ENCODE measurements around the gene MXRA7.

MXRA7 gene

DNA sequence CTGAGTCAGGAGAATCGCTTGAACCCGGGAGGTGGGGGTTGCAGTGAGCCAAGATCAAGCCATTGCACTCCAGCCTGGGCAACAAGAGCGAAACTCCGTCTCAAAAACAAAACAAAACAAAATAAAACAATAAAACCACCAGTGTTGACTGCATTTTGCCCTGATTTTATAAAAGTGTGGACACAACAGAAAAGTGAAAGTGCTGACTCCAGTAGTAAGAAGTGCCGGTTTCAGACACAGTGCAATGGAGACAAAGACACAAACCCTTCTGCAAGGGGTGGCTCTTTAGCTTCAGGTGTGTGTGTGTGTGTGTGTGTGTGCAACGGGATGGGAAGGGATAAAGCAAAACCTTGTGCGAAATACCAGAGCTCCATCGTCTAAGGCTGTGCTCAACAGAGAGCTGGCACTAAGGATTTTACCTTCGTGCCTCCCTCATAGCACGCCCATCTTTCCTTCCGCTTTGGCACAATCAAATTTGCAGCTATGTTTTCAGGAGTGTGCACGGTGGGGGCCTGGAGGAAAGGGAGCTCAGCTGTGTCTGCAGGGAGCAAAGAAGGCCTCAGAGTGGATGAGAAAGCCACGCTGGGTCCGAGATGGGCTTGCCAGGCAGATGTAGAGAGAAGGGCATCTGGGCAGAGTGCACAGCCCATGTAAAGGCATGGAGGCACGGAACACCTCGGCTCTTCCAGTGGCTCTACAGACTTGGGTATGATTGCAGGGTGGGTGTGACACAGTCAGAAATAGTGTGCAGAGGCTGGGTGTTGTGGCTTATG, 15.5 kb downstream of the MXRA7 start:
- no peak for DNase-seq

DNA sequence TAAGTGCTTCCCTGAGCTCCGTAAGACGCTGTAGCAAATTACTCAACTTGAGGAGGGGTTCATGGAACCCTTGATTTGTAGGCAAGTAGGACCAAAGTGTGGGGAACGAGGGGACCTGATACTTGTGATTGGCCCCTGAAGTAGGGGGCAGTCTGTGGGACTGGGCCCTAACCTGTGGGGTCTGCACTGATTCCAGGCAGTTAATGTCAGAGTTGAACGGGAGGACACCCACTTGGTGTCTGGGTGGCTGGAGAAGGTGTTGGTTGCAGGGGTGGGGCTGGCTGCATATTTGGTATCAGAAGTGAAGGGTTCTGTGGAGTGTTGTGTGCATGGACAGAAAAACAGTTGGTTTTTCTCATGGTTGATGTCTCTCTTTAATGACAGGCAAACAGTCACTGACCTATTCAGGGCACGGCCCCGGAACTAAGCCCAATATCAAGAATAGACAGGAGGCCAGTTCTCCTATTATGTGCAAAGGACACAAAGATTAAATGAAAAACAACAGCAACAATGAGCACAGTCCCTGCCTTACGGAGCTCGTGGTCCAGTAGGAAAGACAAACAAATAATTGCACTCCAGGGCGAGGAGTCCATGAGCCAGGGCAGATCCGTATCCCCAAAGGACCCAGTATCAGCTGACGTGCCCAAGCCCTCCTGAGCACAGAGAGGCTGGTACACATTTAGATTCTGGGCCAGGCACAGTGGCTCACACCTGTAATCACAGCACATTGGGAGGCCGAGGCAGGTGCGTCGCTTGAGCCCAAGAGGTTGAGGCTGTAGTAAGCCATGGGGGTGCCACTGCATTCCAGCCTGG, 19.2 kb downstream of the MXRA7 start:
- no peak for DNase-seq

DNA sequence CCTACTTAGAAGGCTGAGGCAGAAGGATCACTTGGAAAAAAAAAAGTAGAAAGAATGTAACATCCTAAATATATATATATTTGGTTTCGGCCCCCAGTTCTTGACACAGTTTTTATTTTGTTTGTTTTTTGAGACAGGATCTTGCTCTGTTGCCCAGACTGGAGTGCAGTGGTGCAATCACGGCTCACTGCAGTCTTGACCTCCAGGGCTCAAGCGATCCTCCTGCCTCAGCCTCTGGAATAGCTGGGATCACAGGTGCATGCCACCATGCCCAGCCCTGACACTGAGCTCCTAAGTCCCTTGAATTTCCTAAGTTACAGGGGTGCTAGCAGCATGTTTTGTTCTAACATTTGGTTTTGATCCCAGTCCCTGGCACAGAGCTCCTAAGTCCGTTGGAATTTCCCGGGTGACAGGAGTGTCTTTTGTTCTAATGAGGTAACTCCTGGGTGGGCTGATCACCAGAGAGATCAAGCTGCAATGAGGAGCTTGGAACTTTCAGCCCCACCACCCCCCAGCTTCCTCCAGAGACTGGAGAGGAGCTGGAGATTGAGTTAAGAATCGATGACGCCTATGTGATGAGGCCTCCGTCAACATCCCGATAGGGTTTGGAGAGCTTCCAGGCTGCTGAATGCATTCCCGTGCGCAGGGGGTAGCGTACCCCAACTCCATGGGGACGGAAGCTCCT, 20.0 kb downstream of the MXRA7 start:
- no peak for DNase-seq

DNA sequence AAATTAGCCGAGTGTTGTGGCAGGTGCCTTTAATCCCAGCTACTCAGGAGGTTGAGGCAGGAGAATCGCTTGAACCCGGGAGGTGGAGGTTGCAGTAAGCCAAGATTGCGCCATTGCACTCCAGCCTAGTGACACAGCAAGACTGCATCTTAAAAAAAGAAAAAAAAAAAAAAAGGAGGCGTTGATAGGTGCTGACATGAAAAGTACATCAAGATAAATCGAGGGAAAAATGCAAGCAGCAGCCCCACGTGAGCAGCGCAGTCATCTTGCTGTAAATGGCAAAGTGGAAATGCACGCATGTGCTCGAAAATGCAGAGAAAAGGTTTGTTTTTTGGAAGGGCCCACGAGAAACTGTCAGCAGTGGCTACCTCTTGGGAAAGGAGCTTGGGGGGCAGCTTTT, 20.9 kb downstream of the MXRA7 start:
- no peak for DNase-seq

DNA sequence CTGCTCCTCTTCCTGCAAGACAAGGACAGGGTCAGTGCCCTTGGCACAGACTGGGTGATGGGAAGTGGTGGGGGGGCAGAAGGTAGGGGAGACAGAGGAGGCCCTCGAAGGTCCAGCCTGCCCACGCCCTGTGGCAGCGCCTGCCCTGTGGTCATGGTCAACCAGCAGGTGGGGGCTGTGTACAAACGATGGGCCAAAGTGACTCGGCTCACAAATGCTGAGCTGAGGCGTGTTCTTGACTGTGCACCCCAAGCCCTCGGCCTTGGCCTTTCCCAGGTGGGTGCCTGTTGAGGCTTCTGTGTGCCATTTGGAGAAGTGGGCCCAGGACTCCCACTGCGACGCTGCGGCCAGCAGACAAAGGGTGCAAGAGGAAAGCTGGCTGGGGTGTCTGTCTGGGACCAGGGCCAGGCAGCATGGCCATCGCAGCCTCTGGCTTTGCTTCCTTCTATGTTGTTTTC, 22.6 kb downstream of the MXRA7 start:
- DNase-seq, result no peak

DNA sequence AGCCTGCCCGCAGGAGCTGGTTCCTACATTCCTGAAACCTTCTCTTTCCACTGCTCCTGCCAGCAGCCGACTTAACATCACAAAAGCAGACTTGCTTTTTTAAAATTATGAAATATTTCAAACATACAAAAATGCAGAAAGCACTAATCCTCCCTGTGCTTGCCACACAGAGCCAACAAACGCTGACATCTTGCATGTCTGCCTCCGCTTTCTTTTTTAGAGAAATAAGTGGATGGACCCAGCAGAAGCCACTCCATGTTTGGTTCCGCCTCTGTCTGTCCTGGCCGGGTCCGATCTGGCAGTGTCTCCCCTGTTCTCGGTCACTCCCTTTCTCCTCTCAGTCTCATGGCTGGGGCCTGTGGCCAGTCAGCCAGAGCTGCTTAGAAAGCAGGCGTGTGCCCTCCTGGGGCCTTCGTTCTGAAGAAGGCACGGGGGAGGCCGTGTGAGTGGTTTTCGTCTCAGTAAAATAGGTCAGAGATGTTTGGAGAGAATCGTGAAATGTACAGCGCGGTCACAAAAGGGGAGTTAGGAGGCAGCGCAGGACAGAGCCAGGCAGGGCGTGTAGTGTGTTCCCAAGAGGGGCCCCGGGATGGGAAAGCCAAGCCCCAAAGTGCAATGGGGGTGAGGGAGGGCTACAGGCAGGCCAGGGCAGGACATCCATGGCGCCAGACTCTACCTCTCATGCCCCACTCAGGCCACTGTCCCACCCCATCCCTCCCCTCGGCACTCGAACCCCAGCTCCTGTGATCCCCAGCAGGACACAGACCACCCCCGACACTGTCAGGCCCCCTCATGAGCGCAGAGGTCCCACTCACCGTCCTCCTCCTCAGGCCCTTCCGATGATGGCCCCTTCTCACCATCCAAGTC, 23.2 kb downstream of the MXRA7 start:
- DNase-seq, result no peak

DNA sequence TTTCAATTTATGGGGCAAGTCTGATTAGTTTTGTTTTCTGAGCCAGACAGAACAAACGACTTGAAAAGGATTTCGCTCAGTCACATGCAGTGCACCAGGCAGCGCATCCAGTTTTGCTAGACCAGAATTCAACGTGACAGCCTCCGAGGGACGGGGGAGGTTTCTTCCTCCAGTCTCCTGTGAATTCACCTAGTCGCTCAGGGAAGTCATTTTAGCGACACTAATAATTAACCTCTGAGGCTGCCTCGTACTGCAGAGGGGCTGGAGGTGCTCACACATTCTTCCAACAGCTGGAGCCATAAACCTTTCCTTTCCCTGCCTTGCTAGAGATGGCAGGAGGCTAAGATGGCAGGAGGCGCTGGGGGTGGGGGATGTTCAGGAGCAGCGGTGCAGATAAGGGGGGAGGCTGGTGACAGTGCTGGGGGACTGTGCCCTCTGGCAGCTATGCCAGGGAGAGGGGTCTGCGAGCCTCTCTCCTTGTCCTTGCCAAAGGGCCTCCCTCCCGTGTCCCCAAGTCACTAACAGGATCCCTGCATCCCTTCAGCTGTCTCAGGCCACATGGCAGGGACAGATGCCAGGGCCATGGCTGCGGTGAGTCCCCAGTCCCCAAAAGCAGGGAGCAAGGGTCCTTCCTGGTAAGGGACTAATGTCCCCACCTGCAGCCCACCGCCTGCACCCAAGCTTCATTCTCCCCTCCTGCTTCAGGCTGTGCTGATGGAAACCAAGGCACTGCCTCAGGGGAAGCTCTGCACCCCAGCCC, 24.0 kb downstream of the MXRA7 start:
- no peak for DNase-seq

DNA sequence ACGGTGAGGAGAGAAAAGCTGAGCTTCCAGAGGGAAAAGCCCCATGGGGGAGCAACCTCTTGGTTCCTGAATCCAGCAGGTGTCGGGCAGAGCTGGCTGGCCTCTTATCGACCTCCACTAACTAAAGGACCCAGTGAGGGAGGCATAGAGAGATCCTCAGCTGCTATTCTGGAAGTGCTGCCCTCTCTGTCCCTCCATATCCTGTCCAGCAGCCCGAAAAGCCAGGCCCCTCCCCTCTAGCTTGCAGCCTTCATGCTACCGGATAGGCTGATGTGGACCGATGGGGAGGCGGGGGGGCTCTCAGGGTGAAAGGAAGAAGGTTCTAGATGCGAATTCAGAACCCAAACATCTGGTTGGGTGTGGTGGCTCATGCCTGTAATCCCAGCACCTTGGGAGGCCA, 24.9 kb downstream of the MXRA7 start:
- DNase-seq, result no peak

DNA sequence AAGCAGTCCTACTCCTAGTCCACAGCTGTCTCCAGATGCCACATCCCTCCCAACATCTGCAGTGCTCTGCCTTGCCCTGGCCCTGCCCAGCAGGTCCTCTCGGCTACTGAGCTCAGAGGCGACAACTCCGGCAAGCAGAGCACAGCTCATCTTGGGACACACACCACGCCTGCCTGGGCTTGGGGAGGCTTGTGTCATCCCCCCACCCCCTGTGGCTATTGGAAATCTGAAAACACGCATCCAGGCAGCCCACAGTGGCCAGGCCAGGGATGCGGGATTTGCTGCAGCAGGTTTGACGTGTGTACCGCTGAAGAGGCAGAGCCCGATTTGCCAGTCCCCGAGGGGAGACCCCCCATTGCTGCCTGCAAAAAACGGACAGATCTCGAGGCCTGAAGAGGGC, 25.4 kb downstream of the MXRA7 start:
- no peak for DNase-seq

DNA sequence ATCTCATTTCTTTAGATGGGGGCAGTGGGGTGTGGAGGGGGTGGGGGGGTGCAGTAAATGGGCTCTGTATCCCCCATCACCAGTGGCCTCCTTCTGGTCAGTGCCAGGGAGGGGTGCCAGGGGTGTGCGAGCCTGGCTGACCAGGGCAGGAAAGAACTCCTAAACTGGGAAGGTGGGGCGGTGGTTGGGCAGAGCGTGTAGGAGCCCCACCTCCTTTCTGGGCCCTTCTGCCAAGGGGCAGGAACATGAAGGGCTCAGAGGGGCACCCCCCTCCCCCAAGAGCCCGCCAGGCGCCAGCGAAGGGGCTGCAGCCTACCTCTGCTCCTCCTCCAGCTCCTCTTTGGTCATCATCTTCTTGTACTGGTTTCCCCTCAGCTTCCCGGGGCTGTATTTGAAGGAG, 26.0 kb downstream of the MXRA7 start:
- no peak for DNase-seq

DNA sequence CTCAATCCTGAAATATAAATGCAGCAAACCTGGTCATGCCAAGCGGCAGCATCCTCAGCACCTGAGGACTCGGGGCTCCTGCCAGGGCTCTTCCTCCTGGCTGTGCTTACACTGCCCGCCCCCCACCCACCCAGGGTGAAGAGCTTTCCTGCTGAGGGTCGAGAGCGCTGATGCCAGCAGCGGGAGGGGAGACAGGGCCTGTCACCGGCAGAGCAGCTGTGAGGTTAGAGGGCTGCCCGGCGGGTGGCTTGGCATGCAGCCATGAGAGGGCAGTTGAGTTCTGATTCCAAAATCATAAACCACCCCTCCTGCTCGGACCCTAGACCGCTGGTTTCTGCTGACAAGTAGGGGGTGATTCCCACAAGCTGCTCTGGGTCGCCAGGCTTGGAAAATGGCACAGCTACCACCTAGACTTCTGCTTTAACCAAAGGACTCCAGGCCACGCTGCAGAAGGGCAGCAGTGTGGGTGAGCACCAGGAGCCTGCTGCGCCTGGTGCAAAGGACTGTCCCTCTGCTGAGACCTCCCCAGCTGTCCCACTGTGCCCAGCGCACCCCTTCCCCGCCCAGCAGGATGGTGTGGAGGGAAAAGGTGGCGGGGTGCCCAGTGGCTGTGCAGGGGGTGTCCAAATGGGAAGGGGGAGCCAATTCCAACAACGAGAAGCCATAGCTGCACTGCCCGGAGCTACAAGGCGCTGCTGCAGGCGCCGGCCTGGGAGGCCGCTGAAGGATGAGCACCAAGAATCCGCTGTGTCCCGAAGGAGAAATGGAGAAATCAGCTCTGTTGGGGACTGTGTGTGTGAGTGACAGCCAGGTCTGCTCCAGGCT, 26.6 kb downstream of the MXRA7 start:
- DNase-seq, result no peak

DNA sequence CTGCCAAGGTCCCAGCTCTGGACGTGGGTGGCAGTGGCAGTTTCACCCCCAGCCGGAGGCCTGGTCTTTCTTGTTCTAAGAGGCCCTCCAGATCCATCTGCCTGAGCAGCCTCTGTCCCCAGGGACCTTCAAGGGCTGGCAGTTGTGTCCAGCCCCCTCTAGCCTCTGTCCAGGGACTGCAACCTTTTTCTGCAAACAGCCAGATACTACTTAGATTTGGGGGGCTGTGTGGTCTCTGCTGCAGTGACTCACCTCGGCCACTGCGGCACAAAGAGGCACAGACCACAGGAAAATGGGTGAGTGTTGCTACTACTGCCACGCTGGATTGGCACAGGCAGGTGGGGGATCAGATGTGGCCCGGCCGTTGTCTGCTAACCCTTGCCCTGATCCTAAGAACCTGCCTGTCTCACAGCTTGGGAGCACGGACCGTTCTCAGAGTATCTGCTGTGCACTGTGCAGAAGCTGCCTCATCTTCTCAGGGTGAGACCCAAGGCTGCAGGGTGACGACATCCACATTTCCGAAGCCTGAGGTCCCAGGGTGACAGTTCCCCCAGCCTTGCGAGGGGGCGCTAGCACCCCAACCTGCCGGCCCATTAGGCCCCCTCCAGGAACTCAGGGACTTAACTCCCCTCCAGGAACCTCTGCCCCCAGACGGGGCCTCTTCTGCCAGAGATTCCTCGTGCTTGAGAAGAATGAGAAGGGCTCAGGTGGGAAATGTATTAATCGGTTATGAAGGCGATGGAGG, 27.6 kb downstream of the MXRA7 start:
- DNase-seq, result no peak

DNA sequence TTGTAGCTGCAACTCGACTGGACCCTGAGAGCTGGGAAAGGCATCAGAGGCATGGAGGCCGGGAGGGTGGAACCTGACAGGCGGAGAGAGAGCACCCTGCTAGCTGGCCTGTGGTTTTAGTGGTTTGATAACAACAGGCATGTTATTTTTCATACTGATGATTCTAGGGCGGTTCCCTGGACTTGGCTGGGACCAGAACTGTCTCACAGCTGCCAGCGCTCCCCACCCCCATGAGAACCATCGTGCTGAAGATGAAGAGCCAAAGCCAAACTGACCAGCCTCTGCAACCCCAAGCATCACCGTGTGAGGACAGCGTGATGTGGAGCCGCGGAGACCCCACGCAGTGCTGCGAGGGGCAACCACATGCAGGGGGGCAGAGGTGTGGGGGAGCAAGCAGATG, 28.5 kb downstream of the MXRA7 start:
- no peak for DNase-seq

DNA sequence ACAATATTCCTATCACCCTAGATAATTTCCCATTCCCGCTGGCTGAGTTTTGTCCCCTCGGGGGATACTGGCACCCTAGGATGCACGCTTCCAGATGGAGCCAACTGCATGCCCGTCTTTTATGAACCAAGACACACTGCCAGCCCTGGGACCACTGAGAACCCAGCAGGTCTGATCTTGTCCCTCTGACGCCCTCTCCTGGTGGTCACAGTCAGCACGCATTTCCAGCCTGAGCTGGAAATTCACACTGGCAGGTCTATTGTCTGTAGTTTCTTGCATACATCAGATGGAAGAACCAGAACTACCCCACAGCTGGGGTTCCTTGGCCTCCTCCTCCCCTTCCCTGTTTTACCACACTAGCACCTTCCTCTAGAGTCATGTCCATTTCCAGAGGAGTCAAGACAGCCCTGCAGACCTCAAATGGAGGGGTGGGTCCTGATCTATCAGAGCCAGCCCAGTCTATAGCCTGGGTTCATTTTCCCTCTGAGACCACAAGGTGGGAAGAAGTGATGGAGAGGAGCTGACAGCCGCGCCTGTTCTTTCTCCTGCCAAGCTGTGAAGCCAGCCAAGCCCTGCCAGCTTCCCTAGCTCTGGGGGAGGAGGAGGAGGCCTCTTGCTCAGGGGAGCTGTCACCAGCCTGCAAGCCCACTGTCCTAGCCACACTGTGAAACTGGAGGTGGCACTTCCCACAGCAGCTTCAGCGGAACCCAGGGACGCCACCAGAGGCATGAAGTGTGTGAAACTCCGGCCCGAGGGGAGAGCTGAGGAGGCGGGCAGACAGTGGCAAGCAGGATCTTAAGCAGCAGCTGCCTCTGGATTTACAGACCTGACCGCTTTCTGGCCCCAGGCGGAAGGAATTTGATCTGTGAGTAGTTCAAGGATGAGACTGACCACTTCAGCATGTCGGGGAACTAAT, 29.3 kb downstream of the MXRA7 start:
- peak; percentile 63 for DNase-seq

DNA sequence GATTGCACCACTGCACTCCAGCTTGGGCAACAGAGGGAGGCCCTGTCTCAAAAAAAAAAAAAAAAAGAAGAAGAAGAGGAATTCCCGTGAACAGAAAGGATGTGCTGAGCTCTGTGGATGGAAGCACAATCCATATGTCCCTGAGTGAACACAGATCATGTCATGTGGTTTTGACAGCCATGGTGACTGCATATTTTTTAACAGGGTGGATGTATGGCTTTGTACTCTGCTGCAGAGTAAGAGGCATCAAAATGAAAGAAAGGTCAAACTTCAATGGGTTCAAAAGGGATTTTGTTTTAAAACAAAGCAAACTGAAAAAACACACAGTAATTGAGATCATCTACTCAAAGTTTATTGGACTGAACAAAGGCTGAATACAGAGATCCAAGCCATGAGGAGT, 31.5 kb downstream of the MXRA7 start:
- DNase-seq, result no peak

DNA sequence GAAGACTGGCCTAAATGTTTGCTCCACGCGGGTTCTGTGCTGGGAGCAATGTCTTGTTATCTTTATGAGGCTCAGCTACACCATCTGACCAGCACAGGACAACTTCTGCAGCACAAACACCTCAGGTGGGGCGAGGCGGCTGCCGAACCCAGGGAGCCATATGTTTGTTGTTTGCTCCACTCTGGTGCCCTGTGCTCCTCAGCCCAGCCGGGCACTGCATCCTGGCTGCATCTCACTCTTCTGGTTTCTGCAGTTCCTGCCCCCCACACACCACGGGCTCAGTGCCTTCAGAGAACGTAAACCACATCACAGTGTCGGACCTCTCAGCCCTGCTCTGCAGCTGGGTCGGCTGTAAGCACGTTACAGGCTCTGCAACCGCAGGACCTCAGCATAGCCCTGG, 32.4 kb downstream of the MXRA7 start:
- peak; percentile 13 for DNase-seq

DNA sequence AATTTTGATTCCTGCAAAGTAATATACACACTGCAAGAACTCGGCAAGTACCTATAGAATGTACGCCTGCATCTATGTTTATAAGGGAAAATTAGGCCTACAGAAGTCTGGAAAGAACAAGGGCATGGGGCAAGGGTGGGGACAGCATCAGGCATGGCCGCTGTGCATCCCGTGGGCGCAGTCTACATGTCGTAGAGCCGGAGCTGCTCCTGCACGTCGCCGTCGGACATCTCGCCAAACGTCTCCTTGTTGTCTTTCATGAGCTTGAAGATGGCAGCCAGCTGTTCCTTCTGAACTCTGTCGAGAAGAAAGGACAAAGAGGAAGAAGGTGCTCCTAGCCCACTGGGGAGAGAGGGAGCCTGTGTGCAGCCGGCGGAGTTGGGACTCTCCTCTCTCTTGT, 33.4 kb downstream of the MXRA7 start:
- no peak for DNase-seq

DNA sequence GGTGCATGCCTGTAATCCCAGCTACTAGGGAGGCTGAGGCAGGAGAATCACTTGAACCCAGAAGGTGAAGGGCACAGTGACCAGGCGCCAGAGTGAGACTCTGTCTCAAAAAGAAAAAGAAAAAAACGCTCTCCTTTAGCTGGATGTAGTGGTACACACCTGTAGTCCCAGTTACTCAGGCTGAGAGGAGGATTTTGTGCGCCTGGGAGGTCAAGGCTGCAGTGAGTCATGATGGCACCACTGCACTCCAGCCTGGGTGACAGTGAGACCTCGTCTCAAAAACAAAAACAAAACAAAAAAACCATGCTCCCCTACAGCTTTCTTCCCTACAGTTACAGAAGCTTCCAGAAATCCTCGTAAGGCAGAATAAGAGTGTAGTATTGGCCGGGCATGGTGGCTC, 34.1 kb downstream of the MXRA7 start:
- DNase-seq, result no peak

DNA sequence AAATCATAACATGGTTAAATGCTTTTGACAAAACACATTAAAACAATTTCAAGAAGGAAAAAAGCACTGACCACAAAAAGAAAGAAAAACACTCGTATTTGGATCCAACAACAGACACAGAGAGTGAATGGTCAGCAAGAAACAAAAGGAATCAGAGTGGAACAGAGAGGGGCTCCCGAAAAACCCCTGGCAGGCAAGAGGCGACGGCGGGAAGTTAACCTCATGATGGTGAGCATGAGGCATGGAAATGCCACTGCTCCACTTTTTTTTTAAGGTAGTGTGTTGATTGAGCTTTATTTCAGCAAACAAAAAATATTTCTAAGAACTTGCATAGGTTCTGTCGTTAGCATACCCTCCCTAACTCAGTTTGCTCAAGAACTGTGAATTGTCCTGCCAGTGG, 35.1 kb downstream of the MXRA7 start:
- no peak for DNase-seq
